Amygdala (tissue), 56 donors: Measurements from ENCODE around the gene FBLN2.

Source experiments
- DNase-seq, 56 donors: peaks; one replicate each; lab custom pipeline; 2025; lab: John Stamatoyannopoulos, UW

FBLN2 gene

GRCh38 chr3:13595485-13595884 lies 46.6 kb downstream of the FBLN2 start:
- no peak for DNase-seq

GRCh38 chr3:13596426-13597205 lies 47.7 kb downstream of the FBLN2 start:
- DNase-seq = peak in 1 of 56 donors; percentile 15

DNA sequence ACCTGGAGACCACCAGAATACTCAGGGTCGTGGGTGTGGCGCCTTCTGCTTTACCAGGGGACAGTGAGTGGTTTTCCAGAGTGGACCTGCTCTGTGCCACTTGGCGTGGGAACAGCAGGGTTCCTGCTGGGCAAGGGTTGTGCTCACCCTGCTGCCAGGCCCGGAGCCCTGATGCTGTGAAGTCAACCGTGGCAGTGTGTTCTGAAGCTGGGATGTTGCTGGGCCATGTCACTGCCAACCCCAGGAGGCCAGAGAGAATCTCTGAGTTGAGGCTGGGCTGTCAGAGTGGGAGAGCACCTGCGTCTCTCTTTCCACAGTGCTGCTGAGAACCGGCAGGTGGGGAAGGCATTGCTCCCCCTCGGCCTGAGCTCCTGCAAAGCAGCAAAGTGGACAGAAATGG lies 48.7 kb downstream of the FBLN2 start:
- no peak for DNase-seq

- no peak for DNase-seq
Measured at GRCh38 chr3:13598201-13598600, 49.3 kb downstream of the FBLN2 start.

- DNase-seq = peak in 12 of 56 donors; percentile 6 to 69 (median 26)
Measured at GRCh38 chr3:13598926-13599886, 50.3 kb downstream of the FBLN2 start.

GRCh38 chr3:13599887-13600450 lies 51.0 kb downstream of the FBLN2 start:
- DNase-seq = no peak

DNA sequence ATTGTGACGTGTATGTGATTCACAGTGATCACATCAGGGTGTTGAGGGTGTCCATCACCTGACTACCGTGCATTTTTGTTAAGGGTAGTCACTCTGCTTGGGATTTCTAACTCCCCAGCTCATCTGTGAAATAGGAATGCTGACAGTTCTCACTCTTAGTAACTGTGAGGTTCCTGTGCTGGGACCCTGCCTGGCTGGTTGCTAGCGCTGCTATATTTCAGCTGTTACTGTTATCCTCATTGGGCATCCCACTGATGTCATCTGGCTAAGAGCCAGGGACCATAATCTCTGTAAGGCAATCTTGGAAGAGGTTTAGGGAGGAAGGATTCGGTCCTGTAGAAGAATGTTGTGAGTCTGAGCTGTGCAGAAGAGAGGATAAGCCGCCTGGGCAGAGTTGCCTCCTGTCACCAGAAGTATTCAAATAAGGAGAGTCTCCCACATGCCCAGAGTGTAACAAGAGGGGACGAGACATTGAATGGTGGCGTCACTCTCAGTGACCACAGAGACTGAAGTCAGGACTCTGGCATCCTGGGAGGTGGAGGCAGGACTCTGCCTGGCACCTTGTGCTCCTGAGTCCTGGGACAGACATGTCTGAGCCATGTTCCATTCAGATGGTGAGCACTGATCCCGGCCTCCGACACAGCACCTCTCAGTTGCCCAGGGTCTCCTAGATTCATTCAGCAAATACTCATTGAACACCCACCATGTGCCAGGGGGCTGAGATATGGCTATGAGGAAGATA lies 52.2 kb downstream of the FBLN2 start:
- no peak for DNase-seq

DNA sequence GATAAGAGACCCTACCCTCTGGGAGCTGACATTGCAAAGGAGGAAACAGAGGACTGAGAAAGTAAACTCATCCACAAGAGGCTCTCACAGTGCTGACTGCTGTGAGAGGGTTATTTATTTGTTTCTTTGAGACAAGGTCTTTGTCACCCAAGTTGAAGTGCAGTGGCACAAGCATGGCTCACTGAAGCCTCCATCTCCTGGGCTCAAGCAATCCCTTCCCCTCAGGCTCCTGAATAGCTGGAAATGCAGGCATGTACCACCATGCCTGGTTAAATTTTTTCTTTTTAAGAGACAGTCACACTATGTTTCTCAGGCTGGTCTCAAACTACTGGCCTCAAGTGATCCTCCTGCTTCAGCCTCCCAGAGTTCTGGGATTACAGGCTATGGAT lies 52.8 kb downstream of the FBLN2 start:
- DNase-seq = no peak

- no peak for DNase-seq
Measured at GRCh38 chr3:13605555-13605954, 56.6 kb downstream of the FBLN2 start.

DNA sequence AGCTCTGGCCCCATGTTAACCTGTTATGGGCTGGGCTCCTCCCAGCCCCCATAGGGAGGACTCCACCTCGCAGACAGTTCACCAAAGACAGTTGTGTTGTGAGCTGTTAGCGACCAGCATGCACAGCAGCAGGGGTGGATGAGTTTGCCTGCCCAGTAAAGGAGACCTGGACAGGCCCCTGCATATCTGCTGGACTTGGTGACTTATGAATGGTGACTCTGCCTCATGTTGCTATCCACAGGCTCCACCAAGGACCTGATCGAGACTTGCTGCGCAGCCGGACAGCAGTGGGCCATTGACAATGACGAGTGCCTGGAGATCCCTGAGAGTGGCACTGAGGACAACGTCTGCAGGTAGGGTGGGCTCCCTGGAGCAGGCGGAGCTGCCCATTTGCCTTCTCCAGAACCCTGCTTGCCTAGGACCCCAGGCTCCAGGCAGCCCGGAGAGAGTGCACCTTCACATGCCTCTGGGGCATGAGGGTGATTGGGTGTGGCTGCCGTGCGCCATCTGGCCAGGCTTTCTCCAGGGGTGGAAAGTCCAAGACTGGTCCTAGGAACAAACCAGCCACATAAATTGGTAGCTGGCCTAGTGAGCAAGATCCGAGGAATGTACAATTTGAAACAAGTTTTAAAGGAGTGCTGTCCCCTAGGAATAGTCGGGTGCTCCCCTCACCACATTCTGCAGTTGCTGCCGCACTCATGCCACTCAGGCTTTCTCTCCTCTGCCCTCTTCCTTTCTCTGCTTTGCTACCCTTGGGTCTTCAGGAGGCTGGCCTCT lies 59.1 kb downstream of the FBLN2 start:
- no peak for DNase-seq

GRCh38 chr3:13608969-13609725 lies 60.2 kb downstream of the FBLN2 start:
- DNase-seq = no peak

DNA sequence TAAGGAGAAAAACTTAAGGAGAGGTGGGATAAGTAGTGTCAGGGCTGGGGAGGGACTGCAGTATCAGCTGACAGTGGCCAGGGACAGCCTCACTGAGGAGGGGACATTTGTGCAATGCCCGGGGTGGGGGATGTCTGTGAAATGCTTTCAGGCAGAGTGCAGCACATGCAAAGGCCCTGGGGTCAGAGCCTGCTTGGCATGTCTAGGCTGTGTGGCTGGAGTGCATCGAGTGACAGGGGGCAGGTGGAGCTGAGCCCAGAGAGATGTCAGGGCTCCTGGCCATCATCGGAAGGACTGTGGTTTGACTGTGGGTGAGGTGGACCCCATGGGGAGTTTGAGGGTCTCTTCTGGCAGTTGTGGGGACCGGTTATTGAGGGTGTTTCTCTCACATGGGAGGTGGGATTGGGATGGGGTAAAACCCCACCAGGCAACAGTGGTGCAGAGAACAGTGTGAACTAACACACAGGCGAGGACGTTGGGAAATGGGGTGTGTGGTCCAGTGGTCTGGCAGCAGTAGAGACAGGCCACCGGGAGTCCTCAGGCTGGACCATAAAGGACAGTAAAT lies 61.2 kb downstream of the FBLN2 start:
- DNase-seq = no peak

DNA sequence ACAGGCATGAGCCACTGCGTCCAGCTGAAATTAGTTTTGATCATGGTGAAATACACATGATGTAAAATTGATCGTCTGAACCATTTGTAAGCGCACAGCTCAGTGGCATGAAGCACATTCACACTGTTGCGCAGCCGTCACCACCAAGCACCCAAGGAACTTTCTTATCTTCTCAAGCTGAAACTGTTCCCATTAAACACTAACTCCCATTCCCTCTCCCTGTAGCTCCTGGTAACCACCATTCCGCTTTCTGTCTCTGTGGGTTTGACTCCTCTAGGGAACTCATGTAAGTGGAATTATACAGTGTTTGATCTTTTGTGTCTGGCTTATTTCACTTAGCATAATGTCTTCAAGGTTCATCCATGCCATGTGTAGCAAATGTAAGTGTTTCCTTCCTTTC lies 62.3 kb downstream of the FBLN2 start:
- DNase-seq = no peak

- DNase-seq = no peak
Measured at GRCh38 chr3:13612829-13613228, 63.9 kb downstream of the FBLN2 start.

DNA sequence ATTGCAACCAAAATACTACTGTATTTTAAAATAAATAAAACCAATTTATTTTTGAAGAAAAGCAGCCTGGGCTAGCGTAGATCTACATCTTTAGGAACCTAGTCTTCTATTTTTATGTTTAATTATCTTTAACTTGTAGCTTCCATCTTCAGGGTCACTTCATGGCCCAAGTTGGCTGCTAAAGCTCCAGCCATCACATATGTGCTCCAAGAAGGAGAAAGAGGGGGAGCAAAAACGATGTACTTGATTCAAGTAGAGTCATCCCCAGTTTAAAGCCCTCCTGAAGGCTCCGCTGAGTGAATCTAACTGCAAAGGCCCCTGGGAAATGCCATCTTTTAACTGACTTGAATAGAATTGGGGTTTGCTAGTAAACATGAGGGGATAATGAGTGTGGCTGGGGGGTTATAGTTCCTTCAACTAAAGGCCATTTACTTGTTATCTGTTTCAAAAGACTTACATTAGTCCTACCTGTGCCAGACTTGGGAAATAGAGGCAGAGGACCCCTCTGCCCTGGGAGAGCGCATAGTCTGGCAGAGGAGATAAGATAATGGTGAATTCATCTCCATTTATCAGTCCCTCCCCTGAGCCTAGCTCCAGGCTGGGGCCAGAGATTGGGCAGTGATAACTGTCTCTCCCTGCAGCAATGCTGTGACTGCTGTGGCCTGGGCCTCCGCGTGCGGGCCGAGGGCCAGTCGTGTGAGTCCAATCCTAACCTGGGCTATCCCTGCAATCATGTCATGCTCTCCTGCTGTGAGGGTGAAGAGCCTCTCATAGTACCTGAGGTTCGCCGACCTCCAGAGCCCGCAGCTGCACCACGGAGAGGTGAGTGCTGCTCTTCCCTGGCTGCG lies 64.6 kb downstream of the FBLN2 start:
- no peak for DNase-seq

DNA sequence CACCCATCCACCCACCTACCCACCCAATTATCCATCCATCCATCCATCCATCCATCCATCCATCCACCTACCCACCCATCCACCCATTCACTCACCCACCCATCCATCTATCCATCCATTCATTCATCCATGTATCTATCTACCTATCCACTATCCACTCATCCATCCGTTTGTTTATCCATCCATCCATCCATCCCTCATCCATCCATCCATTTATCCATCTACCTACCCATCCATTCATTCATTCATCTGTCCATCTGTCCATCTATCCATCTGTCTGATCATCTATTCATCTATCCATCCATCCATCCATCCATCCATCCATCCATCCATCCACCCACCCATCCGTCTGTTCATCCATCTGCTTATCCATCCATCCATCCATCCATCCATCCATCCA lies 65.7 kb downstream of the FBLN2 start:
- DNase-seq = no peak

DNA sequence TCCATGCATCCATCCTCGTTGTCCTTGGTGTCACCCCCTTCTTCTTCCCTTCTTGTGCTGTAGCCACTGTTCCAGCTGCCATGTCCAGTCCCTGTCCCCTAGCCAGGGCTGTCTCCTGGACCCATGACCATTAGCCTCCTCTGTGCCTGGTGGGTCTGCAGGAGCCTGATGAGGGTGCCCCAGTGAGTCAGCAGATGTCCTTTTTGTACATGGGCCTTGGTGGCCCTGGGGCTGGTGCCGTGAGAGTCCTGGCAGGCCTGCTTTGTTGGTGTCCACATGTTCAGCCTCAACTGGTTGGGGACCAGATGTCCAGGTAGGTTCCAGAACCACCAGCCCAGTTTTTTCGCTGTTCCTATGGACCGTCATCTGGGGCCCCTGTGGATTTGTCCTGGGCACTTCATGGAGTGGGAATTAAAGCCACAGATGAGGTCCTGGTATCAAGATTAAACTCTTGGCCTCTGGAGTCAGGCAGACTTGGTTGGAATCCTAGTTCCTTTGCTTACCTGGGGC lies 66.1 kb downstream of the FBLN2 start:
- no peak for DNase-seq

DNA sequence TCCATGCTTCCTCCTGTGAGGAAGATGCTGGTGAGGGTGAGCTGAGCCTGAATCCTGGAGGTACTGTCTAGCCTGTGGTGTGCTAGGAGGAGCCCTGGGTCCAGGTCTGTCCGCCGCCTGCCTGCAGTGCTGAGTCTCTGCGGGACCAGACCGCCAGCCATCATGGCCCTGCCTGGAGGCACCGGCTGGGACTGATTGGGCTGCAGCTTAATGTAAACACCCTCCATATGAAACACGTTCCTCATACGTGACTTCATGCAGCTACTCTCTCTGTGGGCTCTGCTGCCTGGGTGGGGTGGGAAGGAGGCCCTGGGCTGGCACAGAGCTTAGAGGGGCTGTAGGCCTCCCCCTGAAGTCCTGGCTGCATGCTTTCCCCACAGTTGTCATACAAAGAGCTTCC lies 67.4 kb downstream of the FBLN2 start:
- DNase-seq = no peak
